ENCODE measurements around the gene KRI1.
A peak's percentile ranks its signal among the peaks of the same experiment; 100 is the strongest.

Gene KRI1

GRCh38 chr19:10601999-10602329, 36.2 kb upstream of the KRI1 start:
- Histone ChIP-seq H3K36me3 (ENCODE audit: insufficient read depth, low read length) (no peaks in the 10 kb centered on the region), H3K27ac (no peak overlapping the region; the same call in 1 of the 2 replicates), H3K4me3 (peak overlapping the region; percentile 49; the same call in 1 of the 2 replicates), H3K9me3 (ENCODE audit: low read depth, low read length) (no peaks in the 10 kb centered on the region), H3K9ac (ENCODE audit: insufficient read length) (no peak overlapping the region)
- DNase-seq (ENCODE audit: low read depth, low spot score), result no peak
- TF ChIP-seq POLR2AphosphoS5 (IDR thresholded peaks at IDR 0.05; ENCODE audit: borderline replicate concordance, low read depth, low read length) (no peak), EZH2 (IDR thresholded peaks at IDR 0.05) (no peak), FOXP2 (optimal IDR thresholded peaks at IDR 0.05; ENCODE audit: control extremely low read depth, extremely low read length, insufficient read depth) (no peak)

GRCh38 chr19:10600149-10600548, 34.3 kb upstream of the KRI1 start:
- Histone ChIP-seq H3K4me3 (no peak overlapping the region), H3K36me3 (ENCODE audit: insufficient read depth, low read length) (no peaks in the 10 kb centered on the region), H3K27ac (no peak overlapping the region), H3K9ac (ENCODE audit: insufficient read length) (no peak overlapping the region), H3K9me3 (ENCODE audit: low read depth, low read length) (no peaks in the 10 kb centered on the region)
- DNase-seq (ENCODE audit: low read depth, low spot score), result no peak
- no peak for TF ChIP-seq FOXP2 (optimal IDR thresholded peaks at IDR 0.05; ENCODE audit: control extremely low read depth, extremely low read length, insufficient read depth)

- DNase-seq (ENCODE audit: low read depth, low spot score), result no peak
- TF ChIP-seq FOXP2 (optimal IDR thresholded peaks at IDR 0.05; ENCODE audit: control extremely low read depth, extremely low read length, insufficient read depth) (no peak), POLR2AphosphoS5 (IDR thresholded peaks at IDR 0.05; ENCODE audit: borderline replicate concordance, low read depth, low read length) (no peak), EZH2 (IDR thresholded peaks at IDR 0.05) (no peak)
- no peaks in the 10 kb centered on the region for H3K9me3 ChIP-seq (ENCODE audit: low read depth, low read length)
- H3K27ac ChIP-seq, result no peak overlapping the region
- H3K9ac ChIP-seq (ENCODE audit: insufficient read length), result peak overlapping the region; percentile 12
- H3K36me3 ChIP-seq (ENCODE audit: insufficient read depth, low read length), result no peaks in the 10 kb centered on the region
- no peak overlapping the region for H3K4me3 ChIP-seq
Measured at GRCh38 chr19:10593820-10594637, 28.2 kb upstream of the KRI1 start.

- no peak for DNase-seq (ENCODE audit: low read depth, low spot score)
- no peak overlapping the region for H3K9ac ChIP-seq (ENCODE audit: insufficient read length)
- no peak overlapping the region for H3K4me3 ChIP-seq
- no peaks in the 10 kb centered on the region for H3K9me3 ChIP-seq (ENCODE audit: low read depth, low read length)
- TF ChIP-seq EZH2 (IDR thresholded peaks at IDR 0.05), result no peak
- no peak for TF ChIP-seq POLR2AphosphoS5 (IDR thresholded peaks at IDR 0.05; ENCODE audit: borderline replicate concordance, low read depth, low read length)
- no peak for TF ChIP-seq FOXP2 (optimal IDR thresholded peaks at IDR 0.05; ENCODE audit: control extremely low read depth, extremely low read length, insufficient read depth)
- no peaks in the 10 kb centered on the region for H3K36me3 ChIP-seq (ENCODE audit: insufficient read depth, low read length)
- H3K27ac ChIP-seq, result no peak overlapping the region
Measured at GRCh38 chr19:10593148-10593547, 27.3 kb upstream of the KRI1 start.

- TF ChIP-seq EZH2 (IDR thresholded peaks at IDR 0.05) (no peak), POLR2AphosphoS5 (IDR thresholded peaks at IDR 0.05; ENCODE audit: borderline replicate concordance, low read depth, low read length) (no peak), FOXP2 (optimal IDR thresholded peaks at IDR 0.05; ENCODE audit: control extremely low read depth, extremely low read length, insufficient read depth) (no peak)
- no peak overlapping the region for H3K27ac ChIP-seq
Measured at GRCh38 chr19:10587839-10588150, 22.0 kb upstream of the KRI1 start.

GRCh38 chr19:10587022-10587838, 21.4 kb upstream of the KRI1 start, which contains the start of gene AP1M2:
Gene AP1M2 (minus strand): TSS chr19:10587312. CDS start chr19:10587231, 81 bp downstream.
- H3K36me3 ChIP-seq (ENCODE audit: insufficient read depth, low read length), result no peaks in the 10 kb centered on the region
- no peak for DNase-seq (ENCODE audit: low read depth, low spot score)
- H3K27ac ChIP-seq, result no peak within 1 kb of the TSS
- no peak within 1 kb of the TSS for H3K9ac ChIP-seq (ENCODE audit: insufficient read length)
- no peak for TF ChIP-seq POLR2AphosphoS5 (IDR thresholded peaks at IDR 0.05; ENCODE audit: borderline replicate concordance, low read depth, low read length)
- no peak for TF ChIP-seq EZH2 (IDR thresholded peaks at IDR 0.05)
- no peak for TF ChIP-seq FOXP2 (optimal IDR thresholded peaks at IDR 0.05; ENCODE audit: control extremely low read depth, extremely low read length, insufficient read depth)
- no peaks in the 10 kb centered on the region for H3K9me3 ChIP-seq (ENCODE audit: low read depth, low read length)
- no peak within 1 kb of the TSS for H3K4me3 ChIP-seq

More at GRCh38 chr19:10587839-10588150, 22.0 kb upstream of the KRI1 start:
- DNase-seq (ENCODE audit: low read depth, low spot score), result no peak
- H3K4me3 ChIP-seq, result no peak overlapping the region
- H3K9ac ChIP-seq (ENCODE audit: insufficient read length), result no peak overlapping the region
- no peaks in the 10 kb centered on the region for H3K36me3 ChIP-seq (ENCODE audit: insufficient read depth, low read length)
- no peaks in the 10 kb centered on the region for H3K9me3 ChIP-seq (ENCODE audit: low read depth, low read length)

- Histone ChIP-seq H3K9ac (ENCODE audit: insufficient read length) (no peak overlapping the region), H3K36me3 (ENCODE audit: insufficient read depth, low read length) (no peaks in the 10 kb centered on the region), H3K9me3 (ENCODE audit: low read depth, low read length) (no peaks in the 10 kb centered on the region), H3K27ac (no peak overlapping the region), H3K4me3 (no peak overlapping the region)
- TF ChIP-seq FOXP2 (optimal IDR thresholded peaks at IDR 0.05; ENCODE audit: control extremely low read depth, extremely low read length, insufficient read depth) (no peak), POLR2AphosphoS5 (IDR thresholded peaks at IDR 0.05; ENCODE audit: borderline replicate concordance, low read depth, low read length) (no peak), EZH2 (IDR thresholded peaks at IDR 0.05) (no peak)
- DNase-seq (ENCODE audit: low read depth, low spot score), result no peak
Measured at GRCh38 chr19:10586396-10586795, 20.6 kb upstream of the KRI1 start.

- TF ChIP-seq POLR2AphosphoS5 (IDR thresholded peaks at IDR 0.05; ENCODE audit: borderline replicate concordance, low read depth, low read length) (no peak), FOXP2 (optimal IDR thresholded peaks at IDR 0.05; ENCODE audit: control extremely low read depth, extremely low read length, insufficient read depth) (no peak), EZH2 (IDR thresholded peaks at IDR 0.05) (no peak)
- no peak overlapping the region for H3K4me3 ChIP-seq
- no peak overlapping the region for H3K27ac ChIP-seq
- H3K36me3 ChIP-seq (ENCODE audit: insufficient read depth, low read length), result no peaks in the 10 kb centered on the region
- DNase-seq (ENCODE audit: low read depth, low spot score), result no peak
- no peaks in the 10 kb centered on the region for H3K9me3 ChIP-seq (ENCODE audit: low read depth, low read length)
- H3K9ac ChIP-seq (ENCODE audit: insufficient read length), result no peak overlapping the region
Measured at GRCh38 chr19:10583036-10583776, 17.4 kb upstream of the KRI1 start.

Measured in SK-N-MC (cell line).